HCT116 (cell line): ENCODE data around the gene NAA80.

Experiments used
- EGR1 ChIP-seq: IDR thresholded peaks from 2 replicates; pipeline ENCODE4 v1.6.1; 2012; ENCODE audit warnings: low read depth
- POLR2AphosphoS5 ChIP-seq: IDR thresholded peaks from 2 replicates; pipeline ENCODE4 v1.6.1; 2011; ENCODE audit warnings: mild to moderate bottlenecking, low read depth, low read length, moderate library complexity

DNA sequence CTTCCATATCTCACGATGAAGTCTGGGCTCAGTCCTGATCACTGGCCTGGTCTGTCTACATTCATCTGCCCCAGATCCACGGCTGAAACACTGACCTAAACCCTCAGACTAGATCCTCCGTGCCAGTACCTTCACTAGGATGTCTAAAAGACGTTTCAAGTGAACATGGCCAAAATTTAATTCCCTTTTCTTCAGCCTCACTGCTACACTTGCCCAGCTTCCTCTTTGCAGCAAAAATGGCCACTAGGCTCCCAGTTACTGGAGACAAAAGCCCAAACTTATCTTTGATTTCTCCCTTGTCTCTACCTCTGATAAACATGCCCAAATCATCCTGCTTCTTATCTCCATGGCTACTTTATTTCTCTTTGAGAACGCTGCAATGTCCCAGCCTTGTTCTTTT, 39.8 kb upstream of the NAA80 start:
- TF ChIP-seq POLR2AphosphoS5 = no peak
- no peak for TF ChIP-seq EGR1
